Measurements from ENCODE around the gene CROCC2. TPM values are rescaled to one million over a fixed set of nuclear protein-coding genes. Genes with fewer than 3 reads are reported as not detected.

Gene CROCC2
- total RNA-seq, 1 experiment from 2014 or later = not detected

DNA sequence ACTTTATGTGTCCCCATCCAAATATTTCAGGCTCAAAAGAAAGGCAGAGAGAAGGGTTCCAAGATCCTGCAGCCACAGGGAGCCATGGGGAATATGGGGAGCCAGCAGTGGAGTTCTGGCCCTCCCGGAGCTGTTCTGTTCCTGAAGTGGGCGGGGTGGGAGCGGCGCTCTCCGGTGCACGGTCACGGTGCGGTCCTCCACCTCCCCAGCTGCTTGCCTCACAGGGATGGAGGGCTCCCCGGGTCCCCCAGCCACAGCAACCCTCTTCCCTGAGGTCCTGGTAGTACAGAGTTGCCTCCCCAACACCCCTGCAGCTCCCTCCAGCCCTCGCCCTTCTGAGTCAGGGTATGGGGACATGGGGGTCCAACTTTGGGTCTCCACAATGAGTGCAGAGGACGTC is 66.1 kb downstream of the CROCC2 start:
- Histone ChIP-seq H3K4me1 (ENCODE audit: control insufficient read depth in 1 of 2, insufficient read depth in 2 of 2, low read length in 2 of 2) (no peaks in the 10 kb centered on the region), H3K4me2 (ENCODE audit: low read length) (no peak overlapping the region), H3K9me2 (ENCODE audit: insufficient read depth) (no peaks in the 10 kb centered on the region), H3K36me3 (ENCODE audit: control insufficient read depth in 1 of 2, insufficient read depth in 2 of 2, low read length in 2 of 2) (no peaks in the 10 kb centered on the region), H3K9me3 (ENCODE audit: control insufficient read depth in 1 of 2, insufficient read depth in 1 of 2, low read depth in 1 of 2, low read length in 2 of 2) (no peaks in the 10 kb centered on the region), H3K27ac (ENCODE audit: low read depth, low read length) (no peak overlapping the region), H3K9ac (ENCODE audit: low read length) (no peak overlapping the region), H3K4me3 (replicated peaks in 1 of 2; ENCODE audit: low read depth in 1 of 2, low read length in 2 of 2) (no peak overlapping the region), H3K79me2 (ENCODE audit: insufficient read depth, low read length) (no peaks in the 10 kb centered on the region), H4K20me1 (ENCODE audit: insufficient read depth) (no peaks in the 10 kb centered on the region), H2AFZ (ENCODE audit: low read depth, low read length, poor library complexity, severe bottlenecking) (no peak overlapping the region), H3K27me3 (ENCODE audit: insufficient read depth, low read length) (peaks cover 10% of the 10 kb centered on the region)
- no TSS peak for BruUV-seq (replicated peaks)
- intact Hi-C loops (cut with micrococcal nuclease) = no loop called here
- ChIA-PET RAD21 (ENCODE audit: low non-redundant PET in 1 of 2, low total read pairs in 2 of 2, uncharacterized antibody in 2 of 2, unreplicated experiment in 2 of 2) (no interaction called here), POLR2A (no interaction called here), CTCF (interaction anchor here (2.1 kb wide), 1 partner anchor 11 kb away, joined by 8 read pairs; no protein-coding TSS in a partner anchor)
- no peak for TF ChIP-seq ZNF274 (IDR thresholded peaks at IDR 0.05; ENCODE audit: low read depth, low read length)
- TF ChIP-seq EZH2phosphoT487 (IDR thresholded peaks at IDR 0.05; ENCODE audit: borderline replicate concordance) = no peak
- TF ChIP-seq FOSL1 (IDR thresholded peaks at IDR 0.05; ENCODE audit: low read depth) = no peak
- TF ChIP-seq EGR1 (IDR thresholded peaks at IDR 0.05; ENCODE audit: low read depth) = no peak
- no peak for TF ChIP-seq REST (IDR thresholded peaks at IDR 0.05; ENCODE audit: low read depth)
- no peak for TF ChIP-seq CTCF (IDR thresholded peaks at IDR 0.05 in 2 of 3, conservative IDR thresholded peaks at IDR 0.05 in 1 of 3; ENCODE audit: borderline replicate concordance in 1 of 3, insufficient read depth in 1 of 3, low read depth in 2 of 3, low read length in 2 of 3)
- no peak for TF ChIP-seq TCF7L2 (IDR thresholded peaks at IDR 0.05; ENCODE audit: borderline replicate concordance, extremely low read depth, insufficient read depth, insufficient read length)
- TF ChIP-seq RAD21 (IDR thresholded peaks at IDR 0.05; ENCODE audit: low read depth) = no peak
- no peak for TF ChIP-seq SIN3A (IDR thresholded peaks at IDR 0.05; ENCODE audit: low read depth)
- TF ChIP-seq ZBTB33 (IDR thresholded peaks at IDR 0.05; ENCODE audit: extremely low read depth, insufficient replicate concordance, low read length) = no peak
- TF ChIP-seq POLR2A (IDR thresholded peaks at IDR 0.05; ENCODE audit: borderline replicate concordance, extremely low read depth, insufficient read depth, insufficient read length) = no peak
- TF ChIP-seq CEBPB (IDR thresholded peaks at IDR 0.05; ENCODE audit: low read depth) = no peak
- TF ChIP-seq ATF3 (IDR thresholded peaks at IDR 0.05) = no peak
- no peak for ATAC-seq
- DNase-seq (ENCODE audit: low read depth, low spot score) = no peak
